Measurements from ENCODE around the gene LANCL1. TPM values are rescaled to one million over a fixed set of nuclear protein-coding genes. Genes with fewer than 3 reads are reported as not detected.

LANCL1 gene
- total and polyA plus RNA-seq, 12 donors: 7.7 to 62.2 (median 37.7) TPM

- 92 to 96% (median 93%) methylated on average over 3 of the region's 3 CpGs for WGBS, 4 donors
- H3K36me3 ChIP-seq (replicated peaks in 1 of 2): no peaks in the 10 kb centered on the region
- H3K4me3 ChIP-seq: no peak overlapping the region
- DNase-seq: no peak
- H3K9me3 ChIP-seq (replicated peaks in 1 of 3): peaks cover 0 to 5% (median 0%) of the 10 kb centered on the region in 3 donors
- no peaks in the 10 kb centered on the region for H3K4me1 ChIP-seq (replicated peaks in 1 of 2)
- H3K27ac ChIP-seq: no peak overlapping the region
- H3K27me3 ChIP-seq: no peaks in the 10 kb centered on the region
- TF ChIP-seq POLR2A (IDR thresholded peaks at IDR 0.05): no peak
- TF ChIP-seq, protein P1, sequence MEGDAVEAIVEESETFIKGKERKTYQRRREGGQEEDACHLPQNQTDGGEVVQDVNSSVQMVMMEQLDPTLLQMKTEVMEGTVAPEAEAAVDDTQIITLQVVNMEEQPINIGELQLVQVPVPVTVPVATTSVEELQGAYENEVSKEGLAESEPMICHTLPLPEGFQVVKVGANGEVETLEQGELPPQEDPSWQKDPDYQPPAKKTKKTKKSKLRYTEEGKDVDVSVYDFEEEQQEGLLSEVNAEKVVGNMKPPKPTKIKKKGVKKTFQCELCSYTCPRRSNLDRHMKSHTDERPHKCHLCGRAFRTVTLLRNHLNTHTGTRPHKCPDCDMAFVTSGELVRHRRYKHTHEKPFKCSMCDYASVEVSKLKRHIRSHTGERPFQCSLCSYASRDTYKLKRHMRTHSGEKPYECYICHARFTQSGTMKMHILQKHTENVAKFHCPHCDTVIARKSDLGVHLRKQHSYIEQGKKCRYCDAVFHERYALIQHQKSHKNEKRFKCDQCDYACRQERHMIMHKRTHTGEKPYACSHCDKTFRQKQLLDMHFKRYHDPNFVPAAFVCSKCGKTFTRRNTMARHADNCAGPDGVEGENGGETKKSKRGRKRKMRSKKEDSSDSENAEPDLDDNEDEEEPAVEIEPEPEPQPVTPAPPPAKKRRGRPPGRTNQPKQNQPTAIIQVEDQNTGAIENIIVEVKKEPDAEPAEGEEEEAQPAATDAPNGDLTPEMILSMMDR (IDR thresholded peaks at IDR 0.05): no peak
- intact Hi-C loops (cut with DNase I): no loop called here
Measured at GRCh38 chr2:210443527-210443926, 33.0 kb downstream of the LANCL1 start.

- no peaks in the 10 kb centered on the region for H3K36me3 ChIP-seq (replicated peaks in 1 of 2)
- no peak overlapping the region for H3K27ac ChIP-seq
- H3K4me1 ChIP-seq (replicated peaks in 1 of 2): no peaks in the 10 kb centered on the region
- DNase-seq: no peak
- no peak overlapping the region for H3K4me3 ChIP-seq
- H3K27me3 ChIP-seq: no peaks in the 10 kb centered on the region
- H3K9me3 ChIP-seq (replicated peaks in 1 of 3): peaks cover 0 to 2% (median 0%) of the 10 kb centered on the region in 3 donors
- WGBS, 4 donors: 98 to 100% (median 100%) methylated on average over 1 of the region's 1 CpG
- TF ChIP-seq, protein P1 (IDR thresholded peaks at IDR 0.05): no peak
- TF ChIP-seq POLR2A (IDR thresholded peaks at IDR 0.05): no peak
- intact Hi-C loops (cut with DNase I): no loop called here
Measured at GRCh38 chr2:210442878-210443277, 33.7 kb downstream of the LANCL1 start.

DNA sequence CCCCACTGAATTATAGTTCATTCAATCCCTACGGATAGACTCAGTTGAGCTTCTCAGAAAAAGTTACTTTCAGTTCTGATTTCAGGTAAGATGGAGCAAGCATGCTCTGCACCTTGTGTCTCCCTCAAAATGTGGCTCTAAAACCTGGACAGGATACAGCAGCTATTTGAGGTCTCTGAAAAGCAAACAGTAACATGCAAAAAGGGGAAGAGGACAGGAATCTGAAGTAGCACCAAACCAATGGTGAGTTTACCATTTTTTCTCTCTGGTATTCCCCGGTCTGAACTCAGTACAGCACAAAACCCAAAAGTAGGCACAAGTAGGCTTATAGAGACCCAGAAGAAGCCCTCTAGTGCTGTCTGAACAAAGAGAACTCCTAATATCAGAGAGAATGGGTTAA is 34.1 kb downstream of the LANCL1 start:
- intact Hi-C loops (cut with DNase I): no loop called here
- no peaks in the 10 kb centered on the region for H3K9me3 ChIP-seq (replicated peaks in 1 of 3)
- H3K36me3 ChIP-seq (replicated peaks in 1 of 2): no peaks in the 10 kb centered on the region
- WGBS, 4 donors: 85 to 94% (median 87%) methylated on average over 2 of the region's 2 CpGs
- no peak overlapping the region for H3K4me3 ChIP-seq
- H3K27me3 ChIP-seq: no peaks in the 10 kb centered on the region
- TF ChIP-seq, protein P1 (IDR thresholded peaks at IDR 0.05): no peak
- TF ChIP-seq POLR2A (IDR thresholded peaks at IDR 0.05): no peak
- DNase-seq: no peak
- no peak overlapping the region for H3K27ac ChIP-seq
- H3K4me1 ChIP-seq (replicated peaks in 1 of 2): no peaks in the 10 kb centered on the region

- Histone ChIP-seq H3K9me3 (replicated peaks in 1 of 3) (no peaks in the 10 kb centered on the region), H3K4me1 (replicated peaks in 1 of 2) (no peaks in the 10 kb centered on the region), H3K27ac (no peak overlapping the region), H3K4me3 (no peak overlapping the region), H3K27me3 (no peaks in the 10 kb centered on the region), H3K36me3 (replicated peaks in 1 of 2) (peaks cover 0 to 17% of the 10 kb centered on the region in 2 donors)
- intact Hi-C loops (cut with DNase I): no loop called here
- TF ChIP-seq, protein P1 (IDR thresholded peaks at IDR 0.05): no peak
- TF ChIP-seq POLR2A (IDR thresholded peaks at IDR 0.05): no peak
- no peak for DNase-seq
- WGBS, 4 donors: 92 to 98% (median 95%) methylated on average over 3 of the region's 3 CpGs
Measured at GRCh38 chr2:210440206-210440605, 36.4 kb downstream of the LANCL1 start.
